ENCODE results near the gene NT5DC2.

- TF ChIP-seq CTCF (conservative IDR thresholded peaks at IDR 0.05; ENCODE audit: low read depth, low read length) (no peak), EZH2phosphoT487 (IDR thresholded peaks at IDR 0.05; ENCODE audit: borderline replicate concordance, low read length) (no peak)
Observed at GRCh38 chr3:52519445-52520140, 14.1 kb downstream of the NT5DC2 start.

Measured in PC-3 (cell line).